ENCODE results near the gene CACNA2D2. TPM values are rescaled to one million over a fixed set of nuclear protein-coding genes. Genes with fewer than 3 reads are reported as not detected.
A peak's percentile ranks its signal among the peaks of the same experiment; 100 is the strongest.

Gene CACNA2D2
- total RNA-seq, 1 donor from 2014 or later: 5.0 TPM

GRCh38 chr3:50502584-50503423 is 630 bp downstream of the CACNA2D2 start:
- TF ChIP-seq CTCF (IDR thresholded peaks at IDR 0.05; ENCODE audit: partially characterized antibody, unreplicated experiment): no peak
- no peaks in the 10 kb centered on the region for H3K36me3 Mint-ChIP-seq (ENCODE audit: unreplicated experiment)
- peak; percentile 48 for DNase-seq
- H3K9me3 Mint-ChIP-seq (ENCODE audit: unreplicated experiment): peaks cover 3% of the 10 kb centered on the region
- peaks cover 5% of the 10 kb centered on the region for H3K4me1 Mint-ChIP-seq (ENCODE audit: low read depth, unreplicated experiment)
- H3K27ac Mint-ChIP-seq (ENCODE audit: unreplicated experiment): no peak overlapping the region
- peaks cover 10% of the 10 kb centered on the region for H3K27me3 Mint-ChIP-seq (ENCODE audit: unreplicated experiment)
- H3K4me3 Mint-ChIP-seq (ENCODE audit: unreplicated experiment): peak overlapping the region; percentile 53

DNA sequence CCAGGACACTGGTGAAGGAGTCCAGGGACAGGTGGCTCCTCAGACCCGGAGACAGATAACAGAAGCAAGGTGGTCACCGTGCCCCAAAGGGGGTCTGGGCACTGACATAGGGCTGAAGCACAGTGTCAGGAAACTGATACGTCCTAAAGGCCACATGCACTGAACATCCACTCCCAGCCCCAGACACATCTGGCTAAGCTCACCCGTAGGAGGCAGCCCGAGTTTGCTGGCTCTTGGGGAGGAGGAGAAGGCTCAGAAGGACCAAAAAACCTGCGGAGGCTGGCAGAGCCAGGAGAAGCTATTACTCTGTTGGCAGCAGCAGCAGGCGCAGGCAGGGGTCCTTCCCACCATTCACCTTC is 1.2 kb downstream of the CACNA2D2 start:
- peaks cover 3% of the 10 kb centered on the region for H3K9me3 Mint-ChIP-seq (ENCODE audit: unreplicated experiment)
- H3K27ac Mint-ChIP-seq (ENCODE audit: unreplicated experiment): no peak overlapping the region
- peaks cover 11% of the 10 kb centered on the region for H3K27me3 Mint-ChIP-seq (ENCODE audit: unreplicated experiment)
- no peaks in the 10 kb centered on the region for H3K36me3 Mint-ChIP-seq (ENCODE audit: unreplicated experiment)
- peaks cover 9% of the 10 kb centered on the region for H3K4me1 Mint-ChIP-seq (ENCODE audit: low read depth, unreplicated experiment)
- no peak for DNase-seq
- peak overlapping the region; percentile 53 for H3K4me3 Mint-ChIP-seq (ENCODE audit: unreplicated experiment)
- TF ChIP-seq CTCF (IDR thresholded peaks at IDR 0.05; ENCODE audit: partially characterized antibody, unreplicated experiment): no peak

DNA sequence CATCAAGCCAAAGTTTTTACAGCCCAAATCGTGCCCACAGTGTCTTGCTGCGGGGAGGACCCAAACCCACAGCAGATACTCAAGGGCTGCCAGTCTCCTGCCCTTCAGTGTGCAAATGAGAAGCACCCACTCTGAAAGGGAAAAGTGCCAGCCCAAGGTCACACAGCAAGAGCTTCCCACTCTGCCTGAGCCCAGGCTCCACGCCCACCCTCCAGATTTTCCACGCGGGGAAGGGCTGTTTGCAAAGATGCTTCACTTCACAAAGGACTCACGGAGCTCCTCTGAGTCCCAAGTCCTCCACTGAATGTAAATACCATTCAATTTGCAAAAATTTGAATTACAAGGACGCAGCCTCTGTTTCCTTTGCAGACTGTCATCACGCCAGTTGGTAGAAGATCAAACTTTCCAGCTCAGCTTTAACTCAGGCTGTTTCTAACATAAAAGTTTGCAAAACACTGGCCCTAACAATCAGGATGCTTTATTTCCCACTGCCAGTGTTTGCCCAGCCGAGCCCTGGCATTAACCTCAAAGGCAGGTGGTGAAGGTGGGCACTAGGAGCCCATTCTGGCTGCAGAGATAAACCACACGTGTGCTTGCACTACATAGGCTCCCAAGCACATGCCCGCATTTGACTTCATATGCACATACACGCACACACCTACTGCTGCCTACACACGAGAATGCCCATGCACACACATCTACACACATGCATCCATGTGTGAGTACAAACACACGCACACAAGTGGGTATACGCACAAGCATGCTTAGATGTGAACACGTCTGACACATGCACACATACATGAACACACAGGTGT is 7.6 kb downstream of the CACNA2D2 start:
- Mint-ChIP-seq H3K9me3 (ENCODE audit: unreplicated experiment) (peaks cover 2% of the 10 kb centered on the region), H3K27ac (ENCODE audit: unreplicated experiment) (no peak overlapping the region), H3K27me3 (ENCODE audit: unreplicated experiment) (peaks cover 4% of the 10 kb centered on the region), H3K36me3 (ENCODE audit: unreplicated experiment) (no peaks in the 10 kb centered on the region), H3K4me3 (ENCODE audit: unreplicated experiment) (no peak overlapping the region), H3K4me1 (ENCODE audit: low read depth, unreplicated experiment) (peaks cover 14% of the 10 kb centered on the region)
- DNase-seq: no peak
- no peak for TF ChIP-seq CTCF (IDR thresholded peaks at IDR 0.05; ENCODE audit: partially characterized antibody, unreplicated experiment)

- peaks cover 4% of the 10 kb centered on the region for H3K27me3 Mint-ChIP-seq (ENCODE audit: unreplicated experiment)
- peaks cover 2% of the 10 kb centered on the region for H3K9me3 Mint-ChIP-seq (ENCODE audit: unreplicated experiment)
- H3K36me3 Mint-ChIP-seq (ENCODE audit: unreplicated experiment): no peaks in the 10 kb centered on the region
- no peak for TF ChIP-seq CTCF (IDR thresholded peaks at IDR 0.05; ENCODE audit: partially characterized antibody, unreplicated experiment)
- DNase-seq: no peak
- no peak overlapping the region for H3K4me3 Mint-ChIP-seq (ENCODE audit: unreplicated experiment)
- peaks cover 14% of the 10 kb centered on the region for H3K4me1 Mint-ChIP-seq (ENCODE audit: low read depth, unreplicated experiment)
- no peak overlapping the region for H3K27ac Mint-ChIP-seq (ENCODE audit: unreplicated experiment)
These were observed 9.3 kb downstream of the CACNA2D2 start for GRCh38 chr3:50494126-50494525.

DNA sequence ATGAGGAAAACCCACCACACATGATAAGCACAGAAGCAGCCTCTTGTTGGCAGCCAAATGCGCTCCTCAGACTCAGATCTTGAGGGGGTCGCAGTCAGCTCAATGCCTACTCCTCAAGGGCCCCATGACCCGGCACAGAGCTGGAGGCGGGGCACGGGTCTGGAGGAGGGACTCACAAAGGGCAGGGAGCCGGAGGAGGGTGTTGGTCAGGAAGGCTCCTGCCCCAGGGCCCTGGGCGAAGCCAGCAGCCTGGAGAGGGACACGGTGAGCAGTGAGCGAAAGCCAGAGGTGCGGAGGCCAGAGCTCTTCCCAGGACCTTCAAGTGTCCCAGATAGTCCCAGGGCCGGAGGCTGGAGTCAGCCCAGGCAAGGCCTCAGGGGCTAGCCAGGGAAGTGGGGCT is 9.8 kb downstream of the CACNA2D2 start:
- DNase-seq: no peak
- peaks cover 14% of the 10 kb centered on the region for H3K4me1 Mint-ChIP-seq (ENCODE audit: low read depth, unreplicated experiment)
- H3K36me3 Mint-ChIP-seq (ENCODE audit: unreplicated experiment): no peaks in the 10 kb centered on the region
- peaks cover 2% of the 10 kb centered on the region for H3K9me3 Mint-ChIP-seq (ENCODE audit: unreplicated experiment)
- H3K27ac Mint-ChIP-seq (ENCODE audit: unreplicated experiment): no peak overlapping the region
- TF ChIP-seq CTCF (IDR thresholded peaks at IDR 0.05; ENCODE audit: partially characterized antibody, unreplicated experiment): no peak
- H3K4me3 Mint-ChIP-seq (ENCODE audit: unreplicated experiment): no peak overlapping the region
- peaks cover 4% of the 10 kb centered on the region for H3K27me3 Mint-ChIP-seq (ENCODE audit: unreplicated experiment)

Measured in glutamatergic neuron (in vitro differentiated cells).